Middle frontal gyrus (tissue), 1 donor: ENCODE results near the gene ZCWPW2.

ENCODE experiments used
- DNase-seq: peaks from one replicate; pipeline ENCODE4 v3.0.0-alpha.2; 2015; ENCODE audit warnings: low spot score; ENCODE audit errors: extremely low spot score

ZCWPW2 gene

GRCh38 chr3:28575100-28575745 lies 226.7 kb downstream of the ZCWPW2 start:
- no peak for DNase-seq
